ENCODE measurements around the gene ASNSD1.
"Not testable (repeated sequence)": the region's sequence is repeated elsewhere in the genome, so short reads cannot be mapped to it uniquely, and the experiment has no call there.

ASNSD1 gene

GRCh38 chr2:189679226-189679625 is 18.0 kb downstream of the ASNSD1 start:
- intact Hi-C loops (cut with DNase I) = loop anchor here (5.0 kb wide), 1 partner anchor 83 kb away; the partner anchor contains the start of gene OSGEPL1
- no peak for DNase-seq

DNA sequence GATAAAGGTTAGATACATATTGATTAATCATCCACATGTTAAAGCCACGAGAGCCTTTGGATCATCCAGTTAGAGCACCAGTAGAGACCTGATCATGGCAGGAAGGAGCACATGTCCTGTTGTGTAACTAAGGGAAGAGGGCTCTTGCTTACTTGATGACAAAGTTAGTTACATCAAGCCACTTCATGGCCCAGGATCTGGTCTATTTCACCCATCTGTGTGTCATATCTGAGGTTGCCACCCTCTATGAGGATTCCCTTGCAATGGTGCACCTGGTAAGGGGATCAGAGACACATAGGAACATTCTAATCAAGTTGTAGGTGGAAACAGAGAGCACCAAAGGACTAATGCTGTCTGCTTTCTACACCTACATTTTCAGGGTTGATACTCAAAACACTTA is 19.9 kb downstream of the ASNSD1 start:
- DNase-seq = no peak
- intact Hi-C loops (cut with DNase I) = no loop called here

GRCh38 chr2:189681903-189682302 is 20.6 kb downstream of the ASNSD1 start:
- DNase-seq = no peak
- intact Hi-C loops (cut with DNase I) = no loop called here

DNA sequence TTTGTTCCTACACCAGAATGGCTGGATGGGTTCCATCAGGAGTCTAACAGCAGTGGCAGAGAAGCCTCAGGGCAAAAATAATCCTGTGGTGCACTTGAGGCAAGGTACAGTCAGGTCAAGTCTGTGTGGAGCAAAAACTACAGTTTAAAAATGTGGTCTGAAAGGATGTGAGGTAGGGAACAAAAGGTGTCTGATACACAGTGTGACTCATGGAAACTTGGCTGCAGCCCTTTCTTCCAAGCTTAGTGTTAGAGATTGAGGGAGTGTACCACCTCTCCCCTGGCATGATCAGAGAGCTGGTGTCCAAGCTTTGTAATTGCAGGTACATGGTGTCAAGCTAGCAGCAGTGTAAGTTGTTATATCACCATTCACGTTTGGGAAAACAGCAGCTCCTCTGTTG is 22.1 kb downstream of the ASNSD1 start:
- DNase-seq = no peak
- intact Hi-C loops (cut with DNase I) = no loop called here

GRCh38 chr2:189684811-189685210 is 23.6 kb downstream of the ASNSD1 start:
- intact Hi-C loops (cut with DNase I) = no loop called here
- DNase-seq = no peak

- intact Hi-C loops (cut with DNase I) = no loop called here
- DNase-seq = no peak
Measured at GRCh38 chr2:189685540-189686229, 24.4 kb downstream of the ASNSD1 start.

DNA sequence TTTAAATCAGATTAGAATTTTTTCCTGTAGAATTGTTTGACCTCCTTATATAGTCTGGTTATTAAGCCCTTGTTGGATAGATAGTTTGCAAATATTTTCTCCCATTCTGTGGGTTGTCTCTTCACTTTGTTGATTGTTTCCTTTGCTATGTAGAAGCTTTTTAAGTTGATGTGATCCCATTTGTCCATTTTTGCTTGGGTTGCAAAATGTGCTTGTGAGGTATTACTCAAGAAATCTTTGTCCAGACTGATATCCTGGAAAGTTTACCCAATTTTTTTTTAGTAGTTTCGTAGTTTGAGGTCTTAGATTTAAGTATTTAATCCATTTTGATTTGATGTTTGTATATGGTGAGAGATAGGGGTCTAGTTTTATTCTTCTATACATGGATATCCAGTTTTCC is 26.5 kb downstream of the ASNSD1 start:
- intact Hi-C loops (cut with DNase I) = not testable (repeated sequence)

DNA sequence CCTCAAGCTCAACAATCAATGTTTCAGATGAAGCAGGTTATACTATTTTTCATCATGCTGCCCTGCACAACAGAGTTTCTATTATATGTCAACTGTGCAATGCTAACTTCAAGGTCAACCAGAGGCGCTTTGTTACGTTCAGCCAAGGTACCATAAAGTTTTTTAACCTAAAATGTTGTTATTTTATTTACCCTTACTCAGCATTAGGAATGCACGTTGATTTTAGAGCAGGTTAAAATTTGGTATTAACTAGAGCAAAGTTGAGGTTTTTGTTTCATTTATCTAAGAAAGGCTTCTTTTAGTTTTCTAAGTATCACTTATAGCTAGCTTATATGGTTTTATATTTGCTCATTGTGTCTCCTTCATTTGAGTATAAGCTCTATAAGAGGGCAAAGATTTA is 35.0 kb downstream of the ASNSD1 start:
- no peak for DNase-seq
- intact Hi-C loops (cut with DNase I) = no loop called here

More for the DNA sequence above, 26.5 kb downstream of the ASNSD1 start:
- not testable (repeated sequence) for DNase-seq

GRCh38 chr2:189698020-189698887 is 37.0 kb downstream of the ASNSD1 start:
- DNase-seq = peak in 18 of 42 donors; percentile 4 to 78 (median 36)
- intact Hi-C loops (cut with DNase I) = loop anchor here (2.0 kb wide), 1 partner anchor 37 kb away; the partner anchor contains the start of gene ASNSD1

DNA sequence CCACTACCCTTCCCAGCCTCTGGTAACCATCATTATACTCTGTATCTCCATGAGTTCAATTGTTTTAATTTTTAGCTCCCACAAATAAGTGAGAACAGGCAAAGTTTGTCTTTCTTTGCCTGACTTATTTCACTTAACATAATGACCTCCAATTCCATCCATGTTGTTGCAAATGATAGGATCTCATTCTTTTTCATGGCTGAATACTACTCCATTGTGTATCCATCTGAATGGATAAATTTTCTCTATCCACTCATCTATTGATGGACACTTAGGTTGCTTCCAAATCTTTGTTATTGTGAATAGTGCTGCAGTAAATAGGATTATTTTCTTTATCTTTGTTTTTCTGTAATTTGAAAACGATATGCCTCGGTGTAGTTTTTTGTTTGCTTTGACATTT is 39.4 kb downstream of the ASNSD1 start:
- no peak for DNase-seq
- intact Hi-C loops (cut with DNase I) = no loop called here

GRCh38 chr2:189702071-189702470 is 40.8 kb downstream of the ASNSD1 start:
- no peak for DNase-seq
- intact Hi-C loops (cut with DNase I) = no loop called here

GRCh38 chr2:189709501-189710221 is 48.4 kb downstream of the ASNSD1 start:
- no peak for DNase-seq
- intact Hi-C loops (cut with DNase I) = no loop called here

DNA sequence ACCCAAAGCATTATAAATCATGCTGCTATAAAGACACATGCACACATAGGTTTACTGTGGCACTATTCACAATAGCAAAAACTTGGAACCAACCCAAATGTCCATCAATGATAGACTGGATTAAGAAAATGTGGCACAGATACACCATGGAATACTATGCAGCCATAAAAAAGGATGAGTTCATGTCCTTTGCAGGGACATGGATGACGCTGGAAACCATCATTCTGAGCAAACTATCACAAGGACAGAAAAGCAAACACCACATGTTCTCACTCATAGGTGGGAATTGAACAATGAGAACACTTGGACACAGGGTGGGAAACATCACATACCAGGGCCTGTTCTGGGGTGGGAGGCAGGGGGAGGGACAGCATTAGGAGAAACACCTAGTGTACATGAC is 56.3 kb downstream of the ASNSD1 start:
- intact Hi-C loops (cut with DNase I); DNase-seq: not testable (repeated sequence)

GRCh38 chr2:189719571-189719970 is 58.3 kb downstream of the ASNSD1 start:
- no peak for DNase-seq
- intact Hi-C loops (cut with DNase I) = no loop called here

Data from head of caudate nucleus (tissue), 42 donors.